Activated T-cell treated with anti-CD3 and anti-CD28 coated beads for 48 hours (primary cell): ENCODE data around the gene CRYZ.
"Not testable (repeated sequence)": the region's sequence is repeated elsewhere in the genome, so short reads cannot be mapped to it uniquely, and the experiment has no call there.

Source experiments
- DNase-seq: peaks from one replicate; pipeline ENCODE4 v3.0.0-alpha.2; 2020; ENCODE audit warnings: low read depth

The CRYZ gene, protein sequence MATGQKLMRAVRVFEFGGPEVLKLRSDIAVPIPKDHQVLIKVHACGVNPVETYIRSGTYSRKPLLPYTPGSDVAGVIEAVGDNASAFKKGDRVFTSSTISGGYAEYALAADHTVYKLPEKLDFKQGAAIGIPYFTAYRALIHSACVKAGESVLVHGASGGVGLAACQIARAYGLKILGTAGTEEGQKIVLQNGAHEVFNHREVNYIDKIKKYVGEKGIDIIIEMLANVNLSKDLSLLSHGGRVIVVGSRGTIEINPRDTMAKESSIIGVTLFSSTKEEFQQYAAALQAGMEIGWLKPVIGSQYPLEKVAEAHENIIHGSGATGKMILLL

DNA sequence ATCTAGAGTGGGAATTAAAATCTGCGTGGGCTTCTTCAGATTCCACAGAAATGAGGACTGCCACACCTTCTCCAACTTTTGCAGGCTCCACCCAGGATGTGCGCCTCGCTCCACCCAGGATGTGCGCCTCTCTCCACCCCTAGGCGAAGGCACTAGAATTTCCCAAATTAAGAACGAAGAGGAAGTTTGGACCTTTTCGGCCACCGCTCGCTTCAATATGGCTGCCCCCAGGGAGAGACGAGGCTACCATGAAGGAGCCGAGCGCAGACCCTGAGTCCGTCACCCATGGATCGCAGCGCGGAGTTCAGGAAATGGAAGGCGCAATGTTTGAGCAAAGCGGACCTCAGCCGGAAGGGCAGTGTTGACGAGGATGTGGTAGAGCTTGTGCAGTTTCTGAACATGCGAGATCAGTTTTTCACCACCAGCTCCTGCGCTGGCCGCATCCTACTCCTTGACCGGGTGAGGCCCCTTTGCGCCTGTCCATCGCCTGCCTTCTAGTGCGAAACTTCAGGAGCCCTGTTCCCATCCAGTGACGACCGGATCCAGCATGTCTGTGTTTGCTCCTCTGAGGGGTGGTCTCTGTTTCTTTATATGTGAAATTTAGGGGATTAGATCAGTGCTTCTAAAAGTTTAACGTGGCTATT lies at the start of gene CRYZ, which contains the start of gene TYW3:
CRYZ (minus strand) TSS at position 91 of the 644 bp plus-strand sequence. CDS start 8,229 bp downstream, outside the sequence.
TYW3 (plus strand) TSS at position 193 of the 644 bp plus-strand sequence; CDS start at position 286, 93 bp downstream.
- peak; percentile 76 for DNase-seq

DNA sequence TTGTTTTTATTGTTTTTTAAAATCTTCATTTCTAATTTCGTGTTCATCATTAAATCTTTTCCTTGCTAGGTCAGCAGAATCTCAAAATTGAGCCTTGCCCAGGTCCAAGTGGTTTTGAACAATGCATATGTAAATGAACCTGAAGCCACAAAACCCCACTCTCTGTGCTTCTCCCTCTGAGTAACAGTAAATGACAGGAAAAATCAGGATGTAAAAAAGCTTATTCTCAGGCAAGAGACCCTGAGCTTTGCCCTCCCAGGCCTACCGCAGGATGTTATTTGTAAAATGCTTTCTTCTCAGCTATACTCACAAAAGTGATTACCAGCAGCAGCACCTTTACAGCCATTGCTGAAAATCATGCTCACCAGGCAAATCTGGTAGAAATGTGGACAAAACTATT lies 47.7 kb upstream of the CRYZ start:
- DNase-seq, result no peak

DNA sequence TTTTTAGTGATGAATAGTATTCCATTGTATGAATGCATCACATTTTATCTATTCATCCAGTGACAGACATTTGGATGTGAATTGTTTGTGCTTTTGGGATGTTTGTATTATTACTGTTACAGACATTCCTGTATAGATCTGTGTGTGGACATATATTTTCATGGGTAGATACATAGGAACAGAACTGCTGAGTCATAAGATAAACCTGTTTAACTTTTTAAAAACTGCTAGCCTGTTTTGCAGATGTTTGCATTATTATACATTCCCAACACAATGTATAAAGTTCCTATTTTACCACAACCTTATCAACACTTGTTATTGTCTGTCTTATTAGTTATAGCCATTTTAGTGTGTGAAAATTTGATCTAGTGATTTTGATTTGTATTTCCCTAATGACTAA lies 46.9 kb upstream of the CRYZ start:
- DNase-seq, result no peak

DNA sequence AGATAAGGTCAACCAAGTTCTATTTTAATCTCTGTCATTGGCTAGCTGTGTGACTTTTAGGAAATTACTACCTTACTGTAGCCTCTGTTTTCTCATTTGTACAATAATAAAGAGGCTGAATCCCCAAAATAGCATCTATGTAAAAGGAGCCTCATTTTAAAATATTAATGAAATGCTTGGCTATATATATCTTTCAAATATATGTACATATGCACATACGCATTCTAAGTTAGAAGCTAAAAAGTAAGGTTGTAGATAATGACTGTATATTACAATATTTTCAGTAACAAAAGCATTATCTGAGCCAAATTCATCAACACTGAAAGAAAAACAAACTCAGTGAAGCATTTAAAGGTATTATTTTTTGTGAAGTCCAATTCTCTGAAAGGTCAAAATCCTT lies 44.7 kb upstream of the CRYZ start:
- DNase-seq, result no peak

GRCh38 chr1:74775735-74776134 lies 42.9 kb upstream of the CRYZ start:
- no peak for DNase-seq

- DNase-seq, result no peak
Observed at GRCh38 chr1:74773582-74773981, 40.7 kb upstream of the CRYZ start.

GRCh38 chr1:74772945-74773344 lies 40.1 kb upstream of the CRYZ start:
- DNase-seq, result no peak

- no peak for DNase-seq
Observed at GRCh38 chr1:74771913-74772515, 39.2 kb upstream of the CRYZ start.

GRCh38 chr1:74767490-74767889 lies 34.6 kb upstream of the CRYZ start:
- DNase-seq, result no peak

DNA sequence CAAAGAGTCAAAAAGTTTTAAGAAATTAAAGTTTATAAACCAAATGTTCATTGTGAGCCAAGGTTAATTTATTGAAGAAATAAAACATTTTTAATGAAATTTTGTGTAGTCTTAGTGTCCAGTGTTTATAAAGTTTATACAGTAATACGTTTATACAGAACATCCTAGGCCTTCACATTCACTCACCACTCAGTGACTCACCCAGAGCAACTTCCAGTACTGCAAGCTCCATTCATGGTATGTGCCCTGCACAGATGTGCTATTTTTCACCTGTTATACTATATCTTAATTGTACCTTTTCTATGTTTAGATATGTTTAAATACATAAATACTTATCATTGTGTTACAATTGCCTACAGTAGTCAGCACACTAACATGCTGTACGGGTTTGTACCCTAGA lies 33.7 kb upstream of the CRYZ start:
- no peak for DNase-seq

GRCh38 chr1:74763807-74764206 lies 31.0 kb upstream of the CRYZ start:
- no peak for DNase-seq

GRCh38 chr1:74756650-74757049 lies 23.8 kb upstream of the CRYZ start:
- DNase-seq, result not testable (repeated sequence)

DNA sequence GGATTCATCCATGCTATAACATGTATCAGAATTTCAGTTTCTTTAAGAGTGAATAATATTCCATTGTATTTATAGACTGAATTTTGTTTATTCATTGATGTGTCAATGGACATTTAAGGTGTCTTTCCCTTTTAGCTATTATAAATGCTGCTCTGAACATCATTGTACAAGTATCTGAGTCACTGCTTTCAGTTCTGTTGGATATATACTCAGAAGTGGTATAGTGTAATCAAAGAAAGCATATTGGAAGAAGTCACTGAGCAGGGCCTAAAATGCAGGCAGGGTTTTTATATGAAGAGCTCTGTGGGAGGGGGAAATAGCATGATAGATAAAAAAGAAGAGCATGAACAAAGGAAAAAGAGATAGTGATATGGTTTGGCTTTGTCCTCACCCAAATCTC lies 22.6 kb upstream of the CRYZ start:
- no peak for DNase-seq

DNA sequence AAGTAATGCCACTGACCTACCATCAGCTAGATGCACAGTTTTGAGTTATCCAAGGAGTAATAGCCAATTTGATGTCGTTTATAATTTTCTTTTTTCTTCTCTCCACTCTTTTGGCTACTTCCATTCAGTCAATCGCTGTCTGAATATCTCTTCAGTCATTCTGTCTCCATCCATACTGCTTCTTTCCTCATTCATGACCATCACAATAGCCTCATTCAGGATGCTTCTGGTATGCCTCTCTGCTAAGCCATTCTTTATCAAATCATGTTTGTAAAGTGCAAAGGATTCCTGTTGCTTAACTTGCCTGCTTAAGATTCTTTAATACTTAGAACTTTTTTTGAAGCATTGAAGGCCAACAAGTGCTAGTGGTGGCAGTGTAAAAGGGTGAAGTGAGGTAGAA lies 20.3 kb upstream of the CRYZ start:
- no peak for DNase-seq

DNA sequence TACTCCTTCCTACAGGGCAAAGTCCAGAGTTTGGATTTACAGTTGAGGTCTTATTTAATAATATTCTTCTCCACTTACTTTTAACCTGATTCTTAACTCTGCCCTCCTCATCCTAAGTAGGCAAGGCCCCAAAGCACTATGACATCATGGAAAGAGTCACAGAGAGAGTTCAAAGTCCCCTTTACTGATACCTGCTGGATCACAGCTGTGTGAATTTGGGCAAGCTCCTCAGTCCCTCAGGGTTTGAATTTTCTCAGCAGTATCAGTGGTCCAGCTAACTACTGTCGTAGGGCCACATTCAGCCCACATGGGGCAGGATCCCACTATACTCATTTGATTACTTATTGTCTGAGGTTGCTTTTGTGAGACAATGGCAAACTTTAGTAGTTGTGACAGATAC lies 16.1 kb upstream of the CRYZ start:
- no peak for DNase-seq

DNA sequence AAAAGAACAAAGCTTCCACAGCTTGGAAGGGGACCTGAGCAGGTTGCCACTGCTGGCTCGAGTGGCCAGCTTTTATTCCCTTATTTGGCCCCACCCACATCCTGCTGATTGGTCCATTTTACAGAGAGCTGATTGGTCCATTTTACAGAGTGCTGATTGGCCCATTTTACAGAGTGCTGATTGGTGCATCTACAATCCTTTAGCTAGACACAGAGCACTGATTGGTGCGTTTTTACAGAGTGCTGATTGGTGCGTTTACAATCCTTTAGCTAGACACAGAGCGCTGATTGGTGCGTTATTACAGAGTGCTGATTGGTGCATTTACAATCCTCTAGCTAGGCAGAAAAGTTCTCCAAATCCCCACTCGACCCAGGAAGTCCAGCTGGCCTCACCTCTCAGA lies 12.4 kb upstream of the CRYZ start:
- not testable (repeated sequence) for DNase-seq

GRCh38 chr1:74740307-74740980 lies 7.6 kb upstream of the CRYZ start:
- DNase-seq, result not testable (repeated sequence)

DNA sequence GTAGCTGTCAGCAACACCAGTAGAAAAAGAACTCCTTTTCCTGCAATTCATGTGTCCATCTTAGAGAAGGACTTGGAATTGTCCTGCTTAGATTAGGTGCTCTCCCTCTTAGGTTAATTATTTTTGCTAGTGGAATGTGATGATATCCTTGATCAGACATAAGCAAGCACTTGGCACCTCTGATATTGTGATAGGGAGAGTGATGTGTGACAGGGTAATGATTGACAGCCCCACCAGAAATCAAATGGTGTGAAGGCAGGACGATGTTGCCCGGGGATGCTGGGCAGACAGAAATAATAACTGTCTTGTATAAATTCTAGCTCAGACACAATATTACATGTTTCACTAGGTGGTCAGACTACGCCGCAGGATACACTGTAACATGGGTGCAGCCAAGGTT lies 4.5 kb upstream of the CRYZ start:
- no peak for DNase-seq

DNA sequence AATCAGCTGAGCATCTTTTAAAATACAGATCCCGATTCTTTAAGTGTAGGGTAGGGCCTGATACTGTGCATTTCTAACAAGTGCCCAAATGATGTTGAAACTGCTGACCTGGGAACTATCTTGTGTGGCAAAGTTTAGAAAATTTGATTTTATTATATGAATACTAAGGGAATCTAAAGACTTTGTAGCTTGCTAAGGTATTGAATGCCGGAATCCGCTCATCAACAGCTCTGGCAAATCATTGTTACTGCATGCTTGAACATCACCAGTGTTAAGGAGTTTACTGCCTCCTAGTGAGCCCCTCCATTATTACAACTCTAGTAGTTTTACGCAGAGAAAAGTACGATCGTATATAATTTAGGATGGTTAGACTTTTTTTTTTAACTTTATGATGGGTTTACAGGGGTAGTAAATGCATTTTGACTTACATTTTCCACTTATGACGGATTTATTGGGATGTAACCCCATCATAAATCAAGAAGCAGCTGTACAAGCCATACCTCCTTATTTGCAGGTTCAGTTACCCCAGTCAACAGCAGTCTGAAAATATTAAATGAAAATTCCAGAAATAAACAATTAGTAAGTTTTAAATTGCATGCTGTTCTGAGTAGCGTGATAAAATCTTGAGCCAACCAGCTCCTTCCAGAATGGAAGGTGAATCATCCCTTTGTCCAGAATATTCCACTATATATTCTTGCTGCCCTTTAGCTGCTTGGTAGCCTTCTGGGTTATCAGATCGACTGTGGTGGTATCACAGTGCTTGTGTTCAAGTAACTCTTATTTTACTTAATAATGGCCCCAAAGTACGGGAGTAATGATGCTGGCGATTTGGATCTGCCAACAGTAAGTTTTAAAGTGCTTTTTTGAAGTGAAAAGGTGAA lies 994 bp upstream of the CRYZ start:
- DNase-seq, result no peak

- not testable (repeated sequence) for DNase-seq
Observed at GRCh38 chr1:74732071-74732946, 541 bp downstream of the CRYZ start.
